HCT116 (cell line): ENCODE results near the gene ZDHHC16. TPM values are rescaled to one million over a fixed set of nuclear protein-coding genes. Genes with fewer than 3 reads are reported as not detected.

Source experiments
- ATAC-seq: fragments of 200-7000 bp; cut with Tn5 transposase; 2 replicates; pipeline ENCODE4 v1.9.1; 2020; ENCODE audit warnings: mild to moderate bottlenecking, moderate library complexity
- BruUV-seq: library from RNA; stranded (reverse); fragments of 400-500 nt; replicated peaks from 2 replicates; lab custom pipeline; 2021; lab: Mats Ljungman, UMichigan
- CTCF ChIA-PET: fragments of 300-600 bp; sonication (Branson Sonifier 250); formaldehyde crosslinking; loops from one replicate; lab custom pipeline; 2021; ENCODE audit warnings: antibody characterized with exemption; lab: Charles Lee
- POLR2A ChIA-PET: fragments of 300-600, 350-600 bp; sonication (Branson Sonifier 250); formaldehyde crosslinking; loops from one replicate; lab custom pipeline; 2021; ENCODE audit warnings: antibody characterized with exemption; lab: Charles Lee
- RAD21 ChIA-PET, 2 experiments: fragments of 300-600 bp; sonication (Branson Sonifier 250); formaldehyde crosslinking; loops; one replicate each; lab custom pipeline; 2023; ENCODE audit warnings: low total read pairs in 2 of 2; ENCODE audit not compliant: uncharacterized antibody in 2 of 2, unreplicated experiment in 2 of 2, low non-redundant PET in 1 of 2; lab: Charles Lee
- DNase-seq: peaks from one replicate; pipeline ENCODE4 v3.0.0-alpha.2; 2010; ENCODE audit warnings: low read depth, low spot score
- H2AFZ ChIP-seq: fragments of 200-600 bp; shearing (Covaris generic), sonication (generic); 2 replicates; pipeline ENCODE4 v1.6.1; 2017; ENCODE audit warnings: low read depth, mixed run types, mixed read lengths, antibody characterized with exemption, low read length; ENCODE audit not compliant: poor library complexity, severe bottlenecking
- H3K27ac ChIP-seq: 2 replicates; pipeline ENCODE4 v1.5.1; 2012; ENCODE audit warnings: low read depth, low read length
- H3K27me3 ChIP-seq: fragments of 200-600 bp; sonication (generic); 2 replicates; pipeline ENCODE4 v1.6.1; 2016; ENCODE audit warnings: mixed run types, low read length, mixed read lengths; ENCODE audit not compliant: insufficient read depth
- H3K36me3 ChIP-seq, 2 experiments: fragments of 200-500 bp in 1 of 2; fragments of 200-600 bp in 1 of 2; sonication (Bioruptor generic) in 1 of 2; sonication (generic) in 1 of 2; 2 replicates each; pipeline versions ENCODE4 v1.5.1 to v1.6.1; 2014 to 2016; ENCODE audit warnings: low read length in 2 of 2, inconsistent platforms in 1 of 2, mixed read lengths in 1 of 2, mixed run types in 1 of 2; ENCODE audit not compliant: insufficient read depth in 2 of 2, control insufficient read depth in 1 of 2
- H3K4me1 ChIP-seq, 2 experiments: fragments of 200-600 bp in 1 of 2; sonication (generic) in 1 of 2; 2 replicates each; pipeline versions ENCODE4 v1.5.1 to v1.6.1; 2012 to 2017; ENCODE audit warnings: low read length in 2 of 2, inconsistent platforms in 1 of 2, mild to moderate bottlenecking in 1 of 2, mixed read lengths in 1 of 2, mixed run types in 1 of 2, moderate library complexity in 1 of 2; ENCODE audit not compliant: insufficient read depth in 2 of 2, control insufficient read depth in 1 of 2
- H3K4me2 ChIP-seq: fragments of 200-600 bp; sonication (generic); 2 replicates; pipeline ENCODE4 v1.6.1; 2017; ENCODE audit warnings: mixed run types, low read length, mixed read lengths
- H3K4me3 ChIP-seq, 2 experiments: fragments of 200-600 bp in 1 of 2; sonication (generic) in 1 of 2; replicated peaks in 1 of 2; 2 replicates each; pipeline ENCODE4 v1.5.1; 2011 to 2016; ENCODE audit warnings: low read length in 2 of 2, control low read depth in 1 of 2, low read depth in 1 of 2, mild to moderate bottlenecking in 1 of 2, mixed read lengths in 1 of 2, mixed run types in 1 of 2
- H3K79me2 ChIP-seq: fragments of 200-600 bp; sonication (generic); 2 replicates; pipeline ENCODE4 v1.6.1; 2017; ENCODE audit warnings: mild to moderate bottlenecking, mixed run types, low read length, moderate library complexity, mixed read lengths; ENCODE audit not compliant: insufficient read depth
- H3K9ac ChIP-seq: fragments of 200-600 bp; sonication (generic); 2 replicates; pipeline ENCODE4 v1.6.1; 2016; ENCODE audit warnings: low read length, mixed read lengths
- H3K9me2 ChIP-seq: fragments of 200-600 bp; sonication (generic), shearing (Covaris generic); 2 replicates; pipeline ENCODE4 v1.6.1; 2017; ENCODE audit warnings: mixed run types, mild to moderate bottlenecking, moderate library complexity; ENCODE audit not compliant: insufficient read depth
- H3K9me3 ChIP-seq, 2 experiments: fragments of 200-500 bp in 1 of 2; fragments of 200-600 bp in 1 of 2; sonication (Bioruptor generic) in 1 of 2; sonication (generic) in 1 of 2; 2 replicates each; pipeline ENCODE4 v1.6.1; 2014 to 2017; ENCODE audit warnings: low read length in 2 of 2, mixed read lengths in 2 of 2, inconsistent platforms in 1 of 2, low read depth in 1 of 2, mild to moderate bottlenecking in 1 of 2, mixed run types in 1 of 2, moderate library complexity in 1 of 2; ENCODE audit not compliant: control insufficient read depth in 1 of 2, insufficient read depth in 1 of 2
- H4K20me1 ChIP-seq: fragments of 200-600 bp; sonication (generic), shearing (Covaris generic); 2 replicates; pipeline ENCODE4 v1.6.1; 2017; ENCODE audit warnings: mixed run types, mild to moderate bottlenecking, moderate library complexity; ENCODE audit not compliant: insufficient read depth
- CBX3 ChIP-seq: IDR thresholded peaks from 2 replicates; pipeline ENCODE4 v1.6.1; 2012; ENCODE audit warnings: low read depth
- CEBPB ChIP-seq: IDR thresholded peaks from 2 replicates; pipeline ENCODE4 v1.6.1; 2012; ENCODE audit warnings: low read depth
- EGR1 ChIP-seq: IDR thresholded peaks from 2 replicates; pipeline ENCODE4 v1.6.1; 2012; ENCODE audit warnings: low read depth
- ELF1 ChIP-seq: IDR thresholded peaks from 2 replicates; pipeline ENCODE4 v1.6.1; 2012; ENCODE audit warnings: low read depth, borderline replicate concordance
- EZH2 ChIP-seq: fragments of 200-600 bp; sonication (generic); IDR thresholded peaks from 2 replicates; pipeline ENCODE4 v1.6.1; 2017; ENCODE audit warnings: antibody characterized with exemption, mixed run types
- POLR2A ChIP-seq: IDR thresholded peaks from 2 replicates; pipeline ENCODE4 v1.7.0; 2011; ENCODE audit warnings: borderline replicate concordance; ENCODE audit not compliant: insufficient read depth, insufficient read length; ENCODE audit errors: extremely low read depth
- RAD21 ChIP-seq: IDR thresholded peaks from 2 replicates; pipeline ENCODE4 v1.6.1; 2012; ENCODE audit warnings: low read depth, mild to moderate bottlenecking
- SP1 ChIP-seq: IDR thresholded peaks from 2 replicates; pipeline ENCODE4 v1.6.1; 2012; ENCODE audit warnings: low read depth
- TCF7L2 ChIP-seq: IDR thresholded peaks from 2 replicates; pipeline ENCODE4 v1.7.0; 2011; ENCODE audit warnings: borderline replicate concordance, inconsistent platforms; ENCODE audit not compliant: insufficient read depth, insufficient read length; ENCODE audit errors: extremely low read depth
- YY1 ChIP-seq: IDR thresholded peaks from 2 replicates; pipeline ENCODE4 v1.6.1; 2011; ENCODE audit warnings: low read length, low read depth, moderate library complexity, mild to moderate bottlenecking; ENCODE audit not compliant: insufficient replicate concordance; ENCODE audit errors: extremely low read depth
- intact Hi-C: fragments of 100-400 bp; cut with micrococcal nuclease; formaldehyde crosslinking; loops from 2 replicates; pipeline ENCODE4 v1.10.0; 2022
- total RNA-seq: library from RNA; stranded (reverse); gene quantifications from one replicate; pipeline ENCODE4 v1.2.1, GENCODE V29; 2021; ENCODE audit not compliant: unreplicated experiment
- TF ChIP-seq, protein P1 (sequence below), 3 experiments: fragments of 200-600 bp in 1 of 3; sonication (generic) in 1 of 3; IDR thresholded peaks in 2 of 3; conservative IDR thresholded peaks in 1 of 3; 2 replicates each; pipeline ENCODE4 v1.5.1; 2012 to 2017; ENCODE audit warnings: low read depth in 2 of 3, low read length in 2 of 3, antibody characterized with exemption in 1 of 3, borderline replicate concordance in 1 of 3, control low read depth in 1 of 3, mild to moderate bottlenecking in 1 of 3, mixed read lengths in 1 of 3, mixed run types in 1 of 3, moderate library complexity in 1 of 3; ENCODE audit not compliant: insufficient read depth in 1 of 3
- TF ChIP-seq, protein P2 (sequence below): IDR thresholded peaks from 2 replicates; pipeline ENCODE4 v1.6.1; 2011; ENCODE audit warnings: mild to moderate bottlenecking, low read length, moderate library complexity; ENCODE audit not compliant: insufficient replicate concordance; ENCODE audit errors: extremely low read depth
- TF ChIP-seq, protein P3 (sequence below): IDR thresholded peaks from 2 replicates; pipeline ENCODE4 v1.6.1; 2012
- TF ChIP-seq, protein P4 (sequence below): IDR thresholded peaks from 2 replicates; pipeline ENCODE4 v1.6.1; 2012; ENCODE audit warnings: low read depth

Gene ZDHHC16
- total RNA-seq, 1 experiment from 2014 or later, result 34.0 TPM

DNA sequence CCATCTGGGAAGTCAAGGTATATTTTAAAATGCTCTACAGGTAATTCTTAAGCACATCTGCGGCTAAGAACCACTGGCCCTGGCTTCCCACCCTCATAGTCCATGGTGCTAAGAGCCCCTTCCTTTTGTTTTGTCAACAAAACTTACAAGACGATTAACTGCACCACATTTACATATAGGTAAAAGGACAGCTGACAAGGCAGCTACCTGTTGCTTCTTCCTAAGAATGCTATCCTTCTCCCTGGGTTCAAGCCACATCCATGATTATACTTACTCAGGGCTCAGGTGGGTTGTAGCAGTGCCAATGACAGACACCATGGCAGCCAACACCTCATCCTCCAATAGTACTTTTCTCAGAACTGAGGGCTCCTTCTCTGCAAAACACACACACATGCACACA, 16.3 kb downstream of the ZDHHC16 start:
- no peak overlapping the region for H2AFZ ChIP-seq
- H3K4me2 ChIP-seq, result no peak overlapping the region
- ChIA-PET RAD21 (no interaction called here), CTCF (no interaction called here), POLR2A (no interaction called here)
- H3K4me3 ChIP-seq, result no peak overlapping the region
- no peak overlapping the region for H3K27ac ChIP-seq
- intact Hi-C loops, result loop anchor here (5.0 kb wide), 1 partner anchor 390 kb away; no protein-coding TSS in a partner anchor
- no peaks in the 10 kb centered on the region for H3K9me3 ChIP-seq
- 0 out of 2 replicates have a peak, but pooled peaks cover 3% of the 10 kb centered on the region for H3K79me2 ChIP-seq
- no peak overlapping the region for H3K9ac ChIP-seq
- TF ChIP-seq SP1 (no peak), CBX3 (no peak), POLR2A (no peak), EZH2 (no peak), EGR1 (no peak), CEBPB (no peak), ELF1 (no peak), RAD21 (no peak), YY1 (no peak), TCF7L2 (no peak)
- TF ChIP-seq, protein P1, sequence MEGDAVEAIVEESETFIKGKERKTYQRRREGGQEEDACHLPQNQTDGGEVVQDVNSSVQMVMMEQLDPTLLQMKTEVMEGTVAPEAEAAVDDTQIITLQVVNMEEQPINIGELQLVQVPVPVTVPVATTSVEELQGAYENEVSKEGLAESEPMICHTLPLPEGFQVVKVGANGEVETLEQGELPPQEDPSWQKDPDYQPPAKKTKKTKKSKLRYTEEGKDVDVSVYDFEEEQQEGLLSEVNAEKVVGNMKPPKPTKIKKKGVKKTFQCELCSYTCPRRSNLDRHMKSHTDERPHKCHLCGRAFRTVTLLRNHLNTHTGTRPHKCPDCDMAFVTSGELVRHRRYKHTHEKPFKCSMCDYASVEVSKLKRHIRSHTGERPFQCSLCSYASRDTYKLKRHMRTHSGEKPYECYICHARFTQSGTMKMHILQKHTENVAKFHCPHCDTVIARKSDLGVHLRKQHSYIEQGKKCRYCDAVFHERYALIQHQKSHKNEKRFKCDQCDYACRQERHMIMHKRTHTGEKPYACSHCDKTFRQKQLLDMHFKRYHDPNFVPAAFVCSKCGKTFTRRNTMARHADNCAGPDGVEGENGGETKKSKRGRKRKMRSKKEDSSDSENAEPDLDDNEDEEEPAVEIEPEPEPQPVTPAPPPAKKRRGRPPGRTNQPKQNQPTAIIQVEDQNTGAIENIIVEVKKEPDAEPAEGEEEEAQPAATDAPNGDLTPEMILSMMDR (IDR thresholded peaks at IDR 0.05 in 2 of 3, conservative IDR thresholded peaks at IDR 0.05 in 1 of 3; ENCODE audit: borderline replicate concordance in 1 of 3, insufficient read depth in 1 of 3, low read depth in 2 of 3, low read length in 2 of 3), result no peak
- TF ChIP-seq, protein P2, sequence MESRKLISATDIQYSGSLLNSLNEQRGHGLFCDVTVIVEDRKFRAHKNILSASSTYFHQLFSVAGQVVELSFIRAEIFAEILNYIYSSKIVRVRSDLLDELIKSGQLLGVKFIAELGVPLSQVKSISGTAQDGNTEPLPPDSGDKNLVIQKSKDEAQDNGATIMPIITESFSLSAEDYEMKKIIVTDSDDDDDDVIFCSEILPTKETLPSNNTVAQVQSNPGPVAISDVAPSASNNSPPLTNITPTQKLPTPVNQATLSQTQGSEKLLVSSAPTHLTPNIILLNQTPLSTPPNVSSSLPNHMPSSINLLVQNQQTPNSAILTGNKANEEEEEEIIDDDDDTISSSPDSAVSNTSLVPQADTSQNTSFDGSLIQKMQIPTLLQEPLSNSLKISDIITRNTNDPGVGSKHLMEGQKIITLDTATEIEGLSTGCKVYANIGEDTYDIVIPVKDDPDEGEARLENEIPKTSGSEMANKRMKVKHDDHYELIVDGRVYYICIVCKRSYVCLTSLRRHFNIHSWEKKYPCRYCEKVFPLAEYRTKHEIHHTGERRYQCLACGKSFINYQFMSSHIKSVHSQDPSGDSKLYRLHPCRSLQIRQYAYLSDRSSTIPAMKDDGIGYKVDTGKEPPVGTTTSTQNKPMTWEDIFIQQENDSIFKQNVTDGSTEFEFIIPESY, result no peak
- TF ChIP-seq, protein P3, sequence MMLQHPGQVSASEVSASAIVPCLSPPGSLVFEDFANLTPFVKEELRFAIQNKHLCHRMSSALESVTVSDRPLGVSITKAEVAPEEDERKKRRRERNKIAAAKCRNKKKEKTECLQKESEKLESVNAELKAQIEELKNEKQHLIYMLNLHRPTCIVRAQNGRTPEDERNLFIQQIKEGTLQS, result no peak
- TF ChIP-seq, protein P4, sequence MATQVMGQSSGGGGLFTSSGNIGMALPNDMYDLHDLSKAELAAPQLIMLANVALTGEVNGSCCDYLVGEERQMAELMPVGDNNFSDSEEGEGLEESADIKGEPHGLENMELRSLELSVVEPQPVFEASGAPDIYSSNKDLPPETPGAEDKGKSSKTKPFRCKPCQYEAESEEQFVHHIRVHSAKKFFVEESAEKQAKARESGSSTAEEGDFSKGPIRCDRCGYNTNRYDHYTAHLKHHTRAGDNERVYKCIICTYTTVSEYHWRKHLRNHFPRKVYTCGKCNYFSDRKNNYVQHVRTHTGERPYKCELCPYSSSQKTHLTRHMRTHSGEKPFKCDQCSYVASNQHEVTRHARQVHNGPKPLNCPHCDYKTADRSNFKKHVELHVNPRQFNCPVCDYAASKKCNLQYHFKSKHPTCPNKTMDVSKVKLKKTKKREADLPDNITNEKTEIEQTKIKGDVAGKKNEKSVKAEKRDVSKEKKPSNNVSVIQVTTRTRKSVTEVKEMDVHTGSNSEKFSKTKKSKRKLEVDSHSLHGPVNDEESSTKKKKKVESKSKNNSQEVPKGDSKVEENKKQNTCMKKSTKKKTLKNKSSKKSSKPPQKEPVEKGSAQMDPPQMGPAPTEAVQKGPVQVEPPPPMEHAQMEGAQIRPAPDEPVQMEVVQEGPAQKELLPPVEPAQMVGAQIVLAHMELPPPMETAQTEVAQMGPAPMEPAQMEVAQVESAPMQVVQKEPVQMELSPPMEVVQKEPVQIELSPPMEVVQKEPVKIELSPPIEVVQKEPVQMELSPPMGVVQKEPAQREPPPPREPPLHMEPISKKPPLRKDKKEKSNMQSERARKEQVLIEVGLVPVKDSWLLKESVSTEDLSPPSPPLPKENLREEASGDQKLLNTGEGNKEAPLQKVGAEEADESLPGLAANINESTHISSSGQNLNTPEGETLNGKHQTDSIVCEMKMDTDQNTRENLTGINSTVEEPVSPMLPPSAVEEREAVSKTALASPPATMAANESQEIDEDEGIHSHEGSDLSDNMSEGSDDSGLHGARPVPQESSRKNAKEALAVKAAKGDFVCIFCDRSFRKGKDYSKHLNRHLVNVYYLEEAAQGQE, result no peak
- no peaks in the 10 kb centered on the region for H3K9me2 ChIP-seq
- BruUV-seq, result no TSS peak
- no peaks in the 10 kb centered on the region for H3K27me3 ChIP-seq
- no peak for DNase-seq
- peaks cover 2% of the 10 kb centered on the region; the same call in 1 of the 2 replicates for H4K20me1 ChIP-seq
- no peak for ATAC-seq
- H3K36me3 ChIP-seq, result peaks cover 60 to 74% of the 10 kb centered on the region in 2 experiments
- H3K4me1 ChIP-seq, result peaks cover 17 to 23% of the 10 kb centered on the region in 2 experiments
